CD4-positive, alpha-beta T cell (primary cell): ENCODE data around the gene LMNTD2. TPM values are rescaled to one million over a fixed set of nuclear protein-coding genes. Genes with fewer than 3 reads are reported as not detected.

Source experiments
- ATAC-seq: fragments of 200-7000 bp; cut with Tn5 transposase; one replicate; pipeline ENCODE4 v1.10.0; 2022; ENCODE audit warnings: mild to moderate bottlenecking; ENCODE audit not compliant: poor library complexity
- CTCF ChIA-PET: fragments of 350-600 bp; sonication (Branson Sonifier 250); formaldehyde crosslinking; loops from one replicate; lab custom pipeline; 2021; ENCODE audit warnings: antibody characterized with exemption, inconsistent platforms; lab: Charles Lee
- POLR2A ChIA-PET: fragments of 350-600 bp; sonication (Branson Sonifier 250); formaldehyde crosslinking; loops from one replicate; lab custom pipeline; 2021; ENCODE audit warnings: antibody characterized with exemption, inconsistent platforms; lab: Charles Lee
- DNase-seq, 14 experiments: peaks; one replicate each; pipeline ENCODE4 v3.0.0-alpha.2; 2013 to 2020; ENCODE audit warnings: mixed read lengths in 2 of 14
- H3K27ac ChIP-seq, 2 donors: one replicate each; pipeline versions ENCODE4 v1.5.1 to v1.7.0; 2013; ENCODE audit warnings: low read length in 2 of 2, low read depth in 1 of 2, mild to moderate bottlenecking in 1 of 2
- H3K27me3 ChIP-seq, 2 experiments: 1 replicate in 1 of 2; 2 replicates in 1 of 2; pipeline versions ENCODE4 v1.6.1 to v1.7.0; 2013; ENCODE audit warnings: low read length in 2 of 2, control low read depth in 1 of 2, mild to moderate bottlenecking in 1 of 2, moderate library complexity in 1 of 2; ENCODE audit not compliant: insufficient read depth in 2 of 2, control insufficient read depth in 1 of 2
- H3K36me3 ChIP-seq: one replicate; pipeline ENCODE4 v1.6.1; 2013; ENCODE audit warnings: low read length, control low read depth; ENCODE audit not compliant: insufficient read depth
- H3K4me1 ChIP-seq: one replicate; pipeline ENCODE4 v1.6.1; 2013; ENCODE audit warnings: low read length, control low read depth; ENCODE audit not compliant: insufficient read depth
- H3K4me3 ChIP-seq: one replicate; pipeline ENCODE4 v1.5.1; 2013; ENCODE audit warnings: mild to moderate bottlenecking, low read length, moderate library complexity
- H3K9me3 ChIP-seq, 2 experiments: 1 replicate in 1 of 2; 2 replicates in 1 of 2; pipeline versions ENCODE4 v1.6.1 to v1.7.0; 2013; ENCODE audit warnings: low read length in 2 of 2, mild to moderate bottlenecking in 2 of 2, control low read depth in 1 of 2, moderate library complexity in 1 of 2; ENCODE audit not compliant: control insufficient read depth in 1 of 2, insufficient read depth in 1 of 2
- H3K27ac Mint-ChIP-seq: one replicate; pipeline ENCODE4 v1.8.0; 2020; ENCODE audit warnings: mixed read lengths
- H3K27me3 Mint-ChIP-seq: one replicate; pipeline ENCODE4 v1.8.0; 2021; ENCODE audit warnings: mixed read lengths
- H3K36me3 Mint-ChIP-seq: one replicate; pipeline ENCODE4 v1.8.0; 2021; ENCODE audit warnings: low read depth, mixed read lengths
- H3K4me1 Mint-ChIP-seq: one replicate; pipeline ENCODE4 v1.8.0; 2021; ENCODE audit warnings: low read depth, mixed read lengths
- H3K4me3 Mint-ChIP-seq: one replicate; pipeline ENCODE4 v1.8.0; 2020; ENCODE audit warnings: mild to moderate bottlenecking, mixed read lengths
- H3K9me3 Mint-ChIP-seq: one replicate; pipeline ENCODE4 v1.8.0; 2020; ENCODE audit warnings: mixed read lengths
- intact Hi-C, 2 experiments: fragments of 100-400 bp; cut with DNase I in 1 of 2; cut with micrococcal nuclease in 1 of 2; formaldehyde crosslinking; loops; one replicate each; pipeline versions ENCODE4 v1.15.1 to v1.9.0; 2023 to 2025; cut with DNase I, micrococcal nuclease
- total RNA-seq, 174 experiments: library from RNA in 2 of 174; stranded (reverse) in 2 of 174; gene quantifications; one replicate each; pipeline ENCODE4 v1.2.3 and lab custom pipeline; 2021 to 2026
- TF ChIP-seq, protein P1 (sequence below): fragments of 200-600 bp; IDR thresholded peaks from one replicate; pipeline ENCODE4 v1.8.0; 2022; ENCODE audit warnings: antibody characterized with exemption, mild to moderate bottlenecking

Gene LMNTD2
- total RNA-seq, 2 experiments from 2014 or later = 8.2 to 10.3 TPM

DNA sequence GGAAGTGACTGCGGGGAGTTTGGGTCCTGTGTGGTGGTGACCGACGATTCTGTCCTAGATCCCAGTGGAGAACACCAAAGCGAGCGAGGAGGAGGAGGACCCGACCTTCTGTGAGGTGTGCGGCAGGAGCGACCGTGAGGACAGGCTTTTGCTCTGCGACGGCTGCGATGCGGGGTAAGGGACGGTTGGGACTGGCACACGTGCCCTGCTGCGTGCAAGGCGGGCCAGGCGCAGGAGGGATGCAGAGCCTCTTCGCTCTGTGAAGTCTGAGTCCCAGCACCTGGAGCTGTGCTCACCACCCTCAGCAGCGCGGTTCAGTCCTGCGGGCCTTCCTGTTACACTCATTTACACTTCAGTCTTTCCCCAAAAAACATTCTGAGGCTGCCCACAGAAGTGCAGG lies 32.0 kb upstream of the LMNTD2 start:
- ATAC-seq = no peak
- H3K4me3 Mint-ChIP-seq = no peak overlapping the region
- no peak overlapping the region for H3K27ac Mint-ChIP-seq
- no peak for DNase-seq
- no peaks in the 10 kb centered on the region for H3K9me3 ChIP-seq
- no peak overlapping the region for H3K4me3 ChIP-seq
- intact Hi-C loops = no loop called here
- no peaks in the 10 kb centered on the region for H3K9me3 Mint-ChIP-seq
- H3K36me3 Mint-ChIP-seq = peaks cover 93% of the 10 kb centered on the region
- no peak overlapping the region for H3K27ac ChIP-seq
- H3K27me3 ChIP-seq = no peaks in the 10 kb centered on the region
- TF ChIP-seq, protein P1, sequence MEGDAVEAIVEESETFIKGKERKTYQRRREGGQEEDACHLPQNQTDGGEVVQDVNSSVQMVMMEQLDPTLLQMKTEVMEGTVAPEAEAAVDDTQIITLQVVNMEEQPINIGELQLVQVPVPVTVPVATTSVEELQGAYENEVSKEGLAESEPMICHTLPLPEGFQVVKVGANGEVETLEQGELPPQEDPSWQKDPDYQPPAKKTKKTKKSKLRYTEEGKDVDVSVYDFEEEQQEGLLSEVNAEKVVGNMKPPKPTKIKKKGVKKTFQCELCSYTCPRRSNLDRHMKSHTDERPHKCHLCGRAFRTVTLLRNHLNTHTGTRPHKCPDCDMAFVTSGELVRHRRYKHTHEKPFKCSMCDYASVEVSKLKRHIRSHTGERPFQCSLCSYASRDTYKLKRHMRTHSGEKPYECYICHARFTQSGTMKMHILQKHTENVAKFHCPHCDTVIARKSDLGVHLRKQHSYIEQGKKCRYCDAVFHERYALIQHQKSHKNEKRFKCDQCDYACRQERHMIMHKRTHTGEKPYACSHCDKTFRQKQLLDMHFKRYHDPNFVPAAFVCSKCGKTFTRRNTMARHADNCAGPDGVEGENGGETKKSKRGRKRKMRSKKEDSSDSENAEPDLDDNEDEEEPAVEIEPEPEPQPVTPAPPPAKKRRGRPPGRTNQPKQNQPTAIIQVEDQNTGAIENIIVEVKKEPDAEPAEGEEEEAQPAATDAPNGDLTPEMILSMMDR = no peak
- ChIA-PET CTCF (no interaction called here), POLR2A (no interaction called here)
- H3K36me3 ChIP-seq = peaks cover 75% of the 10 kb centered on the region
- peaks cover 17% of the 10 kb centered on the region for H3K4me1 ChIP-seq
- peaks cover 14% of the 10 kb centered on the region for H3K4me1 Mint-ChIP-seq
- H3K27me3 Mint-ChIP-seq = no peaks in the 10 kb centered on the region

DNA sequence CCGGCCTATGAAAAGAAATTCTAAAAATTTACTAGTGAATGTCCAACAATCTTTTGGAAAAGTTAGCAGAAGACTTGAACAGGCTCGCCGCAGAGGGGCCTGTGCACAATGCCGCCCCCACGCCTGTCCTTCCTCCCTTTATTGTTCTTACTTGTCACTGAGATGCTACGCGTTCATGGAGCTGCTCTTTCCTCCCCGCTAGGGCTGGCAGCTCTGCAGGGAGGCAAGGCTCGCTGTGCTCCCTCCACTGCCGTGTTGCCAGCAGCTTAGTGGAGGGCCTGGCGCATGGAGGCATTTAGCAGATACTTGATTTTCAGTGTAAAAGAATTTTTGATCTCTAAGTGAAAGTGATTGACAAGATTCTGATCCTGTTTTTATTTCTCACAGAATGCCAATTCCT lies 30.5 kb upstream of the LMNTD2 start:
- no peaks in the 10 kb centered on the region for H3K27me3 ChIP-seq
- intact Hi-C loops = no loop called here
- Mint-ChIP-seq H3K4me3 (no peak overlapping the region), H3K9me3 (no peaks in the 10 kb centered on the region), H3K27me3 (no peaks in the 10 kb centered on the region), H3K36me3 (peaks cover 94% of the 10 kb centered on the region), H3K4me1 (peaks cover 21% of the 10 kb centered on the region), H3K27ac (peak overlapping the region; percentile 68)
- no peak overlapping the region for H3K27ac ChIP-seq
- H3K9me3 ChIP-seq = no peaks in the 10 kb centered on the region
- POLR2A ChIA-PET = interaction anchor here (0.6 to 1.3 kb wide), 3 partner anchors 9 to 218 kb away, joined by 3 to 5 read pairs (median 3); partner anchors contain the start of gene PHRF1
- ATAC-seq (no peak), DNase-seq (no peak)
- peaks cover 72% of the 10 kb centered on the region for H3K36me3 ChIP-seq
- peaks cover 21% of the 10 kb centered on the region for H3K4me1 ChIP-seq
- CTCF ChIA-PET = interaction anchor here (1.0 kb wide), 1 partner anchor 36 kb away, joined by 3 read pairs; no protein-coding TSS in a partner anchor
- H3K4me3 ChIP-seq = no peak overlapping the region
- TF ChIP-seq, protein P1 = no peak

DNA sequence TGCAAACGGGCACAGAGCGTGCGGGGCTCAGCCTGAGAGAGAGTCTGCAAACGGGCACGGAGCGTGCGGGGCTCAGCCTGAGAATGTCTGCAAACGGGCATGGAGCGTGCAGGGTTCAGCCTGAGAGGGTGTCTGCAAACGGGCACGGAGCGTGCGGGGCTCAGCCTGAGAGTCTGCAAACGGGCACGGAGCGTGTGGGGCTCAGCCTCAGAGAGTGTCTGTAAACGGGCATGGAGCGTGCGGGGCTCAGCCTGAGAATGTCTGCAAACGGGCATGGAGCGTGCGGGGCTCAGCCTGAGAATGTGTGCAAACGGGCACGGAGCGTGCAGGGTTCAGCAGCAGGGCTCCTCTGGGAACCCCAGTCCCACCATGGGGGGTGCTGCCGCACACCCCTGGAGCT lies 29.3 kb upstream of the LMNTD2 start:
- DNase-seq = no peak

More for the DNA sequence above, 29.3 kb upstream of the LMNTD2 start:
- Mint-ChIP-seq H3K4me3 (no peak overlapping the region), H3K9me3 (no peaks in the 10 kb centered on the region), H3K27me3 (no peaks in the 10 kb centered on the region), H3K36me3 (peaks cover 83% of the 10 kb centered on the region), H3K4me1 (peaks cover 22% of the 10 kb centered on the region), H3K27ac (peak overlapping the region; percentile 96)
- Histone ChIP-seq H3K9me3 (no peaks in the 10 kb centered on the region), H3K4me3 (no peak overlapping the region), H3K4me1 (peaks cover 20% of the 10 kb centered on the region), H3K27me3 (no peaks in the 10 kb centered on the region), H3K36me3 (peaks cover 66% of the 10 kb centered on the region), H3K27ac (no peak overlapping the region)
- intact Hi-C loops = loop anchor here in 1 of 2 experiments (2.0 kb wide), 1 partner anchor 21 kb away; no protein-coding TSS in a partner anchor
- CTCF ChIA-PET = no interaction called here
- no peak for ATAC-seq
- TF ChIP-seq, protein P1 = no peak
- POLR2A ChIA-PET = interaction anchor here (1.3 kb wide), 1 partner anchor 14 kb away, joined by 3 read pairs; the partner anchor contains the start of gene PHRF1
